ENCODE results near the gene CNPY1. TPM values are rescaled to one million over a fixed set of nuclear protein-coding genes. Genes with fewer than 3 reads are reported as not detected.

The CNPY1 gene
- total RNA-seq, 1 experiment from 2014 or later, result not detected

DNA sequence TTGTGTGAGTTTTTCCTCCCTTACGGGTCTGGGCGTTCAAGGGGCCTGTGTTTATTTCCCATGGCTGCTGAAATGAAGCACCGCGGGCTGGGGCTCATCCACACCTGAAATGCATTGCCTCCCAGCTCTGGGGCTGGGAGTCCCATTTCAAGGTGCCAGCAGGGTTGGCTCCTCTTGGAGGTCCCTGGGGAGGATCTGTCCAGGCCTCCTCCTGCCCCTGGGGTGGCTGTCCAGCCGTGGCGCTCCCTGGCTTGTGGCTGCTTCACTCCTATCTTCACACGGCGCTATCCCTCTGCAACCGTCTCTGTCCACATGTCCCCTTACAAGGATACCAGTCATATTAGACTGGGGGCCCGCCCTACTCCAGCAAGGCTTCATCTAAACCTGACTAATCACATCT is 41.1 kb upstream of the CNPY1 start:
- Histone ChIP-seq H2BK120ac (ENCODE audit: low read depth, low read length, poor library complexity, severe bottlenecking) (no peak overlapping the region), H3K9ac (ENCODE audit: extremely low read depth, insufficient read length, low read length) (no peak overlapping the region), H3K79me1 (ENCODE audit: insufficient read depth, low read depth, low read length, poor library complexity, severe bottlenecking) (no peaks in the 10 kb centered on the region), H3K56ac (ENCODE audit: insufficient read length, low read depth, low read length) (no peak overlapping the region), H3K27ac (ENCODE audit: insufficient read length, low read depth, low read length) (no peak overlapping the region), H3K18ac (ENCODE audit: insufficient read length, low read depth, low read length) (no peak overlapping the region), H3K4me1 (ENCODE audit: insufficient read depth, low read length) (no peaks in the 10 kb centered on the region), H2BK12ac (ENCODE audit: insufficient read length, low read depth, low read length) (no peak overlapping the region), H2AK5ac (ENCODE audit: insufficient read length, low read length) (no peak overlapping the region), H2BK15ac (ENCODE audit: low read depth, low read length) (no peak overlapping the region), H4K8ac (replicated peaks; ENCODE audit: insufficient read length, low read depth, low read length) (no peak overlapping the region), H3K4me2 (ENCODE audit: insufficient read depth, insufficient read length, low read length) (no peak overlapping the region), H3K4ac (ENCODE audit: low read depth, low read length) (no peak overlapping the region), H3K23me2 (ENCODE audit: insufficient read length, low read depth, low read length, poor library complexity, severe bottlenecking) (no peaks in the 10 kb centered on the region), H4K20me1 (ENCODE audit: control insufficient read depth, insufficient read depth, insufficient read length) (no peaks in the 10 kb centered on the region), H3T11ph (ENCODE audit: low read length) (no peak overlapping the region), H2AFZ (ENCODE audit: low read length) (no peak overlapping the region), H3K79me2 (ENCODE audit: insufficient read depth, low read length) (no peaks in the 10 kb centered on the region), H2BK20ac (ENCODE audit: low read depth, low read length, poor library complexity, severe bottlenecking) (no peak overlapping the region), H2BK5ac (ENCODE audit: insufficient read length, low read length) (no peak overlapping the region), H3K27me3 (ENCODE audit: insufficient read depth, low read length) (no peaks in the 10 kb centered on the region), H4K5ac (ENCODE audit: insufficient read length, low read depth, low read length) (no peak overlapping the region), H3K14ac (ENCODE audit: insufficient read depth, low read length) (no peak overlapping the region), H3K9me3 (ENCODE audit: control insufficient read depth, low read depth, low read length) (no peaks in the 10 kb centered on the region), H4K91ac (ENCODE audit: insufficient read length, low read depth, low read length) (no peak overlapping the region), H3K23ac (ENCODE audit: insufficient read length, low read depth, low read length) (no peak overlapping the region)
- no peak for DNase-seq
- TF ChIP-seq, protein P1, sequence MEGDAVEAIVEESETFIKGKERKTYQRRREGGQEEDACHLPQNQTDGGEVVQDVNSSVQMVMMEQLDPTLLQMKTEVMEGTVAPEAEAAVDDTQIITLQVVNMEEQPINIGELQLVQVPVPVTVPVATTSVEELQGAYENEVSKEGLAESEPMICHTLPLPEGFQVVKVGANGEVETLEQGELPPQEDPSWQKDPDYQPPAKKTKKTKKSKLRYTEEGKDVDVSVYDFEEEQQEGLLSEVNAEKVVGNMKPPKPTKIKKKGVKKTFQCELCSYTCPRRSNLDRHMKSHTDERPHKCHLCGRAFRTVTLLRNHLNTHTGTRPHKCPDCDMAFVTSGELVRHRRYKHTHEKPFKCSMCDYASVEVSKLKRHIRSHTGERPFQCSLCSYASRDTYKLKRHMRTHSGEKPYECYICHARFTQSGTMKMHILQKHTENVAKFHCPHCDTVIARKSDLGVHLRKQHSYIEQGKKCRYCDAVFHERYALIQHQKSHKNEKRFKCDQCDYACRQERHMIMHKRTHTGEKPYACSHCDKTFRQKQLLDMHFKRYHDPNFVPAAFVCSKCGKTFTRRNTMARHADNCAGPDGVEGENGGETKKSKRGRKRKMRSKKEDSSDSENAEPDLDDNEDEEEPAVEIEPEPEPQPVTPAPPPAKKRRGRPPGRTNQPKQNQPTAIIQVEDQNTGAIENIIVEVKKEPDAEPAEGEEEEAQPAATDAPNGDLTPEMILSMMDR (conservative IDR thresholded peaks at IDR 0.05), result no peak
- H3K9me3 Mint-ChIP-seq, result no peaks in the 10 kb centered on the region
- no peaks in the 10 kb centered on the region; a peak in 1 of 7 replicates for H3K36me3 Mint-ChIP-seq (ENCODE audit: insufficient read depth in 1 of 3, low read depth in 3 of 3)
- H3K4me1 Mint-ChIP-seq, result peaks cover under 1 to 3% of the 10 kb centered on the region in 2 experiments; a peak in 3 of 4 replicates
- peaks cover 15% of the 10 kb centered on the region for H3K27me3 Mint-ChIP-seq (ENCODE audit: low read depth)
- no peak overlapping the region for H3K4me3 Mint-ChIP-seq
- H3K27ac Mint-ChIP-seq, result no peak overlapping the region
- WGBS (ENCODE audit: extremely low coverage, insufficient read length, low lambda C conversion rate), result no CpG with 5 or more reads among the region's 10 CpGs

Data from H9 (cell line).